K562 (cell line): ENCODE results near the gene RNF151. TPM values are rescaled to one million over a fixed set of nuclear protein-coding genes. Genes with fewer than 3 reads are reported as not detected.
A peak's percentile ranks its signal among the peaks of the same experiment; 100 is the strongest.

Experiments
- AFF4 ChIP-seq: sonication (generic); formaldehyde crosslinking; IDR thresholded peaks from 2 replicates; pipeline ENCODE4 v1.8.0; 2023; ENCODE audit warnings: mild to moderate bottlenecking, missing genetic modification reagents
- BRF1 ChIP-seq: IDR thresholded peaks from 3 replicates; pipeline ENCODE4 v1.6.1; 2011; ENCODE audit warnings: borderline replicate concordance, mild to moderate bottlenecking; ENCODE audit not compliant: insufficient read length; ENCODE audit errors: extremely low read depth
- CTBP1 ChIP-seq: fragments of 450-650 bp; IDR thresholded peaks from 2 replicates; pipeline ENCODE4 v1.6.1; 2016; ENCODE audit warnings: borderline replicate concordance
- CXXC5 ChIP-seq: fragments of 250-450 bp; sonication (Bioruptor Pico); IDR thresholded peaks from 2 replicates; pipeline ENCODE4 v1.8.0; 2022; ENCODE audit warnings: inconsistent platforms, mild to moderate bottlenecking, moderate library complexity
- DACH1 ChIP-seq: fragments of 450-650 bp; IDR thresholded peaks from 2 replicates; pipeline ENCODE4 v1.6.1; 2018; ENCODE audit not compliant: partially characterized antibody
- E2F4 ChIP-seq: sonication (generic); formaldehyde crosslinking; IDR thresholded peaks from 2 replicates; pipeline ENCODE4 v1.8.0; 2022; ENCODE audit warnings: mild to moderate bottlenecking, low read depth, missing genetic modification reagents
- FOXJ2 ChIP-seq: fragments of 200-800 bp; sonication (Bioruptor generic); IDR thresholded peaks from 2 replicates; pipeline ENCODE4 v1.6.1; 2016; ENCODE audit warnings: missing genetic modification characterization, missing compliant biosample characterization
- MIER1 ChIP-seq: fragments of 450-650 bp; IDR thresholded peaks from 2 replicates; pipeline ENCODE4 v1.6.1; 2016; ENCODE audit warnings: antibody characterized with exemption, mild to moderate bottlenecking, low read depth
- NKRF ChIP-seq: fragments of 450-650 bp; IDR thresholded peaks from 2 replicates; pipeline ENCODE4 v1.6.1; 2016; ENCODE audit warnings: borderline replicate concordance
- PHF8 ChIP-seq: fragments of 200-600 bp; sonication (generic); IDR thresholded peaks from 2 replicates; pipeline ENCODE4 v1.6.1; 2012; ENCODE audit warnings: mixed run types, mild to moderate bottlenecking, inconsistent platforms, low read length, moderate library complexity, borderline replicate concordance
- STAT5B ChIP-seq: fragments of 250-450 bp; sonication (Bioruptor Pico); IDR thresholded peaks from 2 replicates; pipeline ENCODE4 v1.8.0; 2021; ENCODE audit warnings: mild to moderate bottlenecking, inconsistent platforms
- TFAP4 ChIP-seq: sonication (generic); formaldehyde crosslinking; IDR thresholded peaks from 2 replicates; pipeline ENCODE4 v1.8.0; 2022; ENCODE audit warnings: missing genetic modification reagents, mild to moderate bottlenecking, moderate library complexity, borderline replicate concordance
- ZMIZ1 ChIP-seq, 2 experiments: fragments of 150-350 bp in 1 of 2; IDR thresholded peaks; 2 replicates each; pipeline ENCODE4 v1.6.1; 2012 to 2016; ENCODE audit warnings: low read depth in 2 of 2, low read length in 2 of 2, mild to moderate bottlenecking in 1 of 2, moderate library complexity in 1 of 2
- ZNF354B ChIP-seq: fragments of 250-450 bp; sonication (Bioruptor Pico); IDR thresholded peaks from 2 replicates; pipeline ENCODE4 v1.4.0; 2020
- ZNF431 ChIP-seq: sonication (generic); formaldehyde crosslinking; IDR thresholded peaks from 2 replicates; pipeline ENCODE4 v1.8.0; 2022; ENCODE audit warnings: mild to moderate bottlenecking, missing genetic modification reagents
- polyA plus RNA-seq, 8 experiments: library from polyadenylated mRNA; depleted of rRNA in 4 of 8; stranded (reverse) in 5 of 8; unstranded in 3 of 8; fragments of >200 nt; fragmentation: Nextera tagmentation in 2 of 8; fragmentation: Illumina TruSeq in 1 of 8; extraction: Ambion mirVana in 2 of 8; extraction: Trizol in 1 of 8; gene quantifications; 2 replicates each; pipeline versions ENCODE4 v1.2.1 to v1.2.3, GENCODE V29; 2011 to 2014; ENCODE audit warnings: inconsistent platforms in 1 of 8, missing spikeins in 1 of 8
- total RNA-seq, 7 experiments: library from RNA; depleted of rRNA in 6 of 7; stranded (reverse); fragments of >200 nt in 6 of 7; fragmentation: Illumina TruSeq in 2 of 7; extraction: Trizol in 2 of 7; gene quantifications; 2 replicates each; pipeline versions ENCODE4 v1.2.1 to v1.2.3, GENCODE V29; 2011 to 2021; ENCODE audit warnings: low replicate concordance in 1 of 7

RNF151 gene
- total and polyA plus RNA-seq, 9 of the 15 experiments (the other 6 are each of a cell fraction or from before 2014, with no cell fraction given) = not detected

- TF ChIP-seq E2F4 (CRISPR knock-in tag) = 0 out of 2 replicates have a peak, but pooled peaks have one; percentile 1
- no peak for TF ChIP-seq ZMIZ1 (IDR thresholded peaks at IDR 0.05; ENCODE audit: low read depth in 2 of 2, low read length in 2 of 2)
- no peak for TF ChIP-seq NKRF
- TF ChIP-seq DACH1 = peak; percentile 9
- peak; percentile 29; the same call in 1 of the 2 replicates for TF ChIP-seq CXXC5
- TF ChIP-seq FOXJ2 (tag) = no peak
- peak; percentile 68; the same call in 1 of the 2 replicates for TF ChIP-seq TFAP4
- no peak for TF ChIP-seq ZNF431
- 0 out of 2 replicates have a peak, but pooled peaks have one; percentile 65 for TF ChIP-seq CTBP1
- TF ChIP-seq BRF1 = no peak
- TF ChIP-seq ZNF354B (CRISPR knock-in tag) = no peak
- no peak for TF ChIP-seq MIER1
- no peak for TF ChIP-seq STAT5B (CRISPR knock-in tag)
- TF ChIP-seq AFF4 (CRISPR knock-in tag) = no peak
- TF ChIP-seq PHF8 = no peak
These were observed 26.2 kb downstream of the RNF151 start (continued) for GRCh38 chr16:1992704-1993317.
